OCI-LY3 (cell line): ENCODE results near the gene AOC1.

Experiments
- H2AFZ ChIP-seq: fragments of 200-600, 300-600 bp; shearing (Covaris generic); 2 replicates; pipeline ENCODE4 v1.6.0; 2014; ENCODE audit warnings: antibody characterized with exemption, low read depth, low read length
- H3K27ac ChIP-seq: fragments of 200-600, 300-600 bp; sonication (generic); 2 replicates; pipeline ENCODE4 v1.5.1; 2014; ENCODE audit warnings: mild to moderate bottlenecking, low read length, moderate library complexity, mixed read lengths
- H3K27me3 ChIP-seq: fragments of 200-600, 300-600 bp; sonication (generic); 2 replicates; pipeline ENCODE4 v1.6.1; 2014; ENCODE audit warnings: low read depth, low read length, mixed read lengths
- H3K36me3 ChIP-seq: fragments of 200-600, 300-600 bp; sonication (generic); replicated peaks from 2 replicates; pipeline ENCODE3; 2014; ENCODE audit warnings: low read depth, low read length, mixed read lengths
- H3K4me1 ChIP-seq: fragments of 300-600, 200-600 bp; sonication (generic); 2 replicates; pipeline ENCODE4 v1.6.1; 2014; ENCODE audit warnings: low read length, mixed read lengths
- H3K4me2 ChIP-seq: fragments of 200-600, 300-600 bp; sonication (generic); 2 replicates; pipeline ENCODE4 v1.6.1; 2014; ENCODE audit warnings: low read length, mixed read lengths
- H3K4me3 ChIP-seq: fragments of 300-600, 200-600 bp; sonication (generic); 2 replicates; pipeline ENCODE4 v1.5.1; 2014; ENCODE audit warnings: antibody characterized with exemption, mild to moderate bottlenecking, low read length, moderate library complexity
- H3K79me2 ChIP-seq: fragments of 300-600, 200-600 bp; shearing (Covaris generic); 2 replicates; pipeline ENCODE4 v1.6.1; 2014; ENCODE audit warnings: mild to moderate bottlenecking, low read length, mixed read lengths
- H3K9ac ChIP-seq: fragments of 300-600, 200-600 bp; shearing (Covaris generic); 2 replicates; pipeline ENCODE4 v1.6.0; 2014; ENCODE audit warnings: mild to moderate bottlenecking, low read length, moderate library complexity
- H3K9me3 ChIP-seq: fragments of 200-600, 300-600 bp; shearing (Covaris generic); 2 replicates; pipeline ENCODE4 v1.6.1; 2014; ENCODE audit warnings: low read length, mixed read lengths; ENCODE audit not compliant: insufficient read depth
- H4K20me1 ChIP-seq: fragments of 200-600, 300-600 bp; sonication (generic); 2 replicates; pipeline ENCODE4 v1.6.1; 2016; ENCODE audit warnings: low read length, mixed read lengths; ENCODE audit not compliant: insufficient read depth
- CTCF ChIP-seq: fragments of 200-600, 300-600 bp; sonication (generic); IDR thresholded peaks from 2 replicates; pipeline ENCODE4 v1.5.1; 2014; ENCODE audit warnings: antibody characterized with exemption, low read length, low read depth
- EZH2phosphoT487 ChIP-seq: fragments of 200-600 bp; shearing (Covaris generic); IDR thresholded peaks from 2 replicates; pipeline ENCODE4 v1.6.1; 2018; ENCODE audit warnings: antibody characterized with exemption, mixed run types, low read depth

AOC1 gene

GRCh38 chr7:150874401-150875198 is 22.3 kb downstream of the AOC1 start:
- Histone ChIP-seq H4K20me1 (no peaks in the 10 kb centered on the region), H3K9me3 (peaks cover 8% of the 10 kb centered on the region), H2AFZ (no peak overlapping the region), H3K9ac (no peak overlapping the region), H3K27me3 (no peaks in the 10 kb centered on the region), H3K4me1 (peaks cover 28% of the 10 kb centered on the region), H3K36me3 (peaks cover 2% of the 10 kb centered on the region), H3K27ac (no peak overlapping the region), H3K79me2 (no peaks in the 10 kb centered on the region), H3K4me3 (no peak overlapping the region), H3K4me2 (no peak overlapping the region)
- no peak for TF ChIP-seq EZH2phosphoT487
- no peak for TF ChIP-seq CTCF

GRCh38 chr7:150875791-150876190 is 23.5 kb downstream of the AOC1 start:
- Histone ChIP-seq H3K9me3 (peaks cover 18% of the 10 kb centered on the region), H3K27ac (no peak overlapping the region), H3K4me1 (peaks cover 28% of the 10 kb centered on the region), H3K27me3 (no peaks in the 10 kb centered on the region), H2AFZ (no peak overlapping the region), H3K36me3 (peaks cover 9% of the 10 kb centered on the region), H3K79me2 (no peaks in the 10 kb centered on the region), H3K4me3 (no peak overlapping the region), H4K20me1 (no peaks in the 10 kb centered on the region), H3K9ac (no peak overlapping the region), H3K4me2 (0 out of 2 replicates have a peak overlapping the region, but pooled peaks have one; percentile 59)
- TF ChIP-seq EZH2phosphoT487, result no peak
- peak; percentile 43 for TF ChIP-seq CTCF

GRCh38 chr7:150876817-150877526 is 24.7 kb downstream of the AOC1 start:
- Histone ChIP-seq H3K9ac (no peak overlapping the region), H3K4me1 (peaks cover 28% of the 10 kb centered on the region), H2AFZ (peak overlapping the region; percentile 71; the same call in 1 of the 2 replicates), H3K79me2 (no peaks in the 10 kb centered on the region), H3K9me3 (peaks cover 22% of the 10 kb centered on the region), H3K27ac (no peak overlapping the region), H3K4me2 (peak overlapping the region; percentile 59), H3K36me3 (peaks cover 11% of the 10 kb centered on the region), H4K20me1 (no peaks in the 10 kb centered on the region), H3K4me3 (peak overlapping the region; percentile 50), H3K27me3 (no peaks in the 10 kb centered on the region)
- TF ChIP-seq CTCF (peak; percentile 24), EZH2phosphoT487 (no peak)

GRCh38 chr7:150877536-150877935 is 25.2 kb downstream of the AOC1 start:
- H3K4me3 ChIP-seq, result no peak overlapping the region

More at GRCh38 chr7:150877536-150877935, 25.2 kb downstream of the AOC1 start:
- H3K4me1 ChIP-seq, result peaks cover 28% of the 10 kb centered on the region
- peaks cover 26% of the 10 kb centered on the region for H3K9me3 ChIP-seq
- H4K20me1 ChIP-seq, result no peaks in the 10 kb centered on the region
- peaks cover 11% of the 10 kb centered on the region for H3K36me3 ChIP-seq
- H2AFZ ChIP-seq, result no peak overlapping the region
- H3K27me3 ChIP-seq, result no peaks in the 10 kb centered on the region
- no peak overlapping the region for H3K27ac ChIP-seq
- TF ChIP-seq CTCF, result no peak
- TF ChIP-seq EZH2phosphoT487, result no peak
- H3K4me2 ChIP-seq, result no peak overlapping the region
- no peak overlapping the region for H3K9ac ChIP-seq
- no peaks in the 10 kb centered on the region for H3K79me2 ChIP-seq
